H9 (cell line): ENCODE results near the gene EBF4. TPM values are rescaled to one million over a fixed set of nuclear protein-coding genes. Genes with fewer than 3 reads are reported as not detected.

Experiments
- DNase-seq: peaks from one replicate; pipeline ENCODE4 v3.0.0-alpha.2; 2017
- H2AFZ ChIP-seq: one replicate; pipeline ENCODE4 v1.6.1; 2013; ENCODE audit warnings: mild to moderate bottlenecking, low read length, control low read depth, moderate library complexity
- H2AK5ac ChIP-seq: 2 replicates; pipeline ENCODE4 v1.6.1; 2013; ENCODE audit warnings: low read length, control low read depth, mixed read lengths; ENCODE audit not compliant: insufficient read length
- H2BK120ac ChIP-seq: one replicate; pipeline ENCODE4 v1.6.1; 2013; ENCODE audit warnings: low read depth, mild to moderate bottlenecking, low read length, control low read depth, inconsistent platforms; ENCODE audit not compliant: poor library complexity, severe bottlenecking
- H2BK12ac ChIP-seq: 2 replicates; pipeline ENCODE4 v1.6.1; 2013; ENCODE audit warnings: low read length, control low read depth, mixed read lengths, low read depth; ENCODE audit not compliant: insufficient read length
- H2BK15ac ChIP-seq: 2 replicates; pipeline ENCODE4 v1.6.1; 2013; ENCODE audit warnings: low read depth, low read length, control low read depth
- H2BK20ac ChIP-seq: one replicate; pipeline ENCODE4 v1.6.1; 2013; ENCODE audit warnings: low read depth, mild to moderate bottlenecking, low read length, control low read depth, inconsistent platforms; ENCODE audit not compliant: poor library complexity, severe bottlenecking
- H2BK5ac ChIP-seq: 2 replicates; pipeline ENCODE4 v1.6.1; 2013; ENCODE audit warnings: low read length, control low read depth, mixed read lengths; ENCODE audit not compliant: insufficient read length
- H3K14ac ChIP-seq: 2 replicates; pipeline ENCODE4 v1.6.1; 2013; ENCODE audit warnings: low read length, control low read depth; ENCODE audit not compliant: insufficient read depth
- H3K18ac ChIP-seq: 2 replicates; pipeline ENCODE4 v1.6.1; 2013; ENCODE audit warnings: low read depth, mild to moderate bottlenecking, mixed read lengths, low read length, control low read depth; ENCODE audit not compliant: insufficient read length
- H3K23ac ChIP-seq: 2 replicates; pipeline ENCODE4 v1.6.1; 2013; ENCODE audit warnings: low read length, control low read depth, mixed read lengths, low read depth; ENCODE audit not compliant: insufficient read length
- H3K23me2 ChIP-seq: 2 replicates; pipeline ENCODE4 v1.6.1; 2013; ENCODE audit warnings: low read depth, mild to moderate bottlenecking, mixed read lengths, low read length, control low read depth; ENCODE audit not compliant: insufficient read length, poor library complexity, severe bottlenecking
- H3K27ac ChIP-seq: 2 replicates; pipeline ENCODE4 v1.5.1; 2013; ENCODE audit warnings: low read length, control low read depth, mixed read lengths, low read depth; ENCODE audit not compliant: insufficient read length
- H3K27me3 ChIP-seq: 2 replicates; pipeline ENCODE4 v1.6.1; 2013; ENCODE audit warnings: low read length, control low read depth, inconsistent platforms; ENCODE audit not compliant: insufficient read depth
- H3K4ac ChIP-seq: 2 replicates; pipeline ENCODE4 v1.6.1; 2013; ENCODE audit warnings: low read depth, mild to moderate bottlenecking, control low read depth, inconsistent platforms, low read length, moderate library complexity
- H3K4me1 ChIP-seq: 2 replicates; pipeline ENCODE4 v1.6.1; 2013; ENCODE audit warnings: low read length, control low read depth, inconsistent platforms; ENCODE audit not compliant: insufficient read depth
- H3K4me2 ChIP-seq: 2 replicates; pipeline ENCODE4 v1.6.1; 2013; ENCODE audit warnings: low read length, control low read depth, mixed read lengths; ENCODE audit not compliant: insufficient read length, insufficient read depth
- H3K56ac ChIP-seq: 2 replicates; pipeline ENCODE4 v1.6.1; 2013; ENCODE audit warnings: low read depth, mild to moderate bottlenecking, mixed read lengths, low read length, control low read depth; ENCODE audit not compliant: insufficient read length
- H3K79me1 ChIP-seq: 2 replicates; pipeline ENCODE4 v1.6.1; 2013; ENCODE audit warnings: low read depth, mild to moderate bottlenecking, moderate library complexity, low read length, control low read depth, inconsistent platforms; ENCODE audit not compliant: insufficient read depth, poor library complexity, severe bottlenecking
- H3K79me2 ChIP-seq: 2 replicates; pipeline ENCODE4 v1.6.1; 2013; ENCODE audit warnings: low read length, control low read depth, inconsistent platforms; ENCODE audit not compliant: insufficient read depth
- H3K9ac ChIP-seq: 2 replicates; pipeline ENCODE4 v1.6.1; 2013; ENCODE audit warnings: low read length, control low read depth, mixed read lengths; ENCODE audit not compliant: insufficient read length; ENCODE audit errors: extremely low read depth
- H3K9me3 ChIP-seq: one replicate; pipeline ENCODE4 v1.6.1; 2013; ENCODE audit warnings: low read depth, low read length, inconsistent platforms; ENCODE audit not compliant: control insufficient read depth
- H3T11ph ChIP-seq: one replicate; pipeline ENCODE4 v1.6.1; 2013; ENCODE audit warnings: mild to moderate bottlenecking, low read length, control low read depth, inconsistent platforms
- H4K20me1 ChIP-seq: one replicate; pipeline ENCODE4 v1.6.1; 2013; ENCODE audit not compliant: control insufficient read depth, insufficient read length, insufficient read depth
- H4K5ac ChIP-seq: 2 replicates; pipeline ENCODE4 v1.6.1; 2013; ENCODE audit warnings: low read depth, mild to moderate bottlenecking, mixed read lengths, low read length, control low read depth; ENCODE audit not compliant: insufficient read length
- H4K8ac ChIP-seq: replicated peaks from 2 replicates; pipeline ENCODE4 v1.6.1; 2013; ENCODE audit warnings: low read length, control low read depth, mixed read lengths, low read depth; ENCODE audit not compliant: insufficient read length
- H4K91ac ChIP-seq: 2 replicates; pipeline ENCODE4 v1.6.1; 2013; ENCODE audit warnings: low read depth, mild to moderate bottlenecking, moderate library complexity, mixed read lengths, low read length, control low read depth; ENCODE audit not compliant: insufficient read length
- H3K27ac Mint-ChIP-seq, 3 experiments: 2 replicates in 2 of 3; 3 replicates in 1 of 3; pipeline ENCODE4 v1.8.0; 2020 to 2021; ENCODE audit warnings: mixed read lengths in 3 of 3, mild to moderate bottlenecking in 1 of 3, moderate library complexity in 1 of 3
- H3K27me3 Mint-ChIP-seq: 2 replicates; pipeline ENCODE4 v1.8.0; 2021; ENCODE audit warnings: low read depth, mild to moderate bottlenecking, moderate library complexity, mixed read lengths
- H3K36me3 Mint-ChIP-seq, 3 experiments: 2 replicates in 2 of 3; 3 replicates in 1 of 3; pipeline ENCODE4 v1.8.0; 2020 to 2021; ENCODE audit warnings: low read depth in 3 of 3, mixed read lengths in 3 of 3; ENCODE audit not compliant: insufficient read depth in 1 of 3
- H3K4me1 Mint-ChIP-seq, 2 experiments: 2 replicates each; pipeline ENCODE4 v1.8.0; 2020; ENCODE audit warnings: mixed read lengths in 2 of 2
- H3K4me3 Mint-ChIP-seq, 2 experiments: 2 replicates in 1 of 2; 3 replicates in 1 of 2; pipeline ENCODE4 v1.8.0; 2020 to 2021; ENCODE audit warnings: mild to moderate bottlenecking in 2 of 2, mixed read lengths in 2 of 2, moderate library complexity in 1 of 2
- H3K9me3 Mint-ChIP-seq, 2 experiments: 2 replicates in 1 of 2; 3 replicates in 1 of 2; pipeline ENCODE4 v1.8.0; 2020; ENCODE audit warnings: mild to moderate bottlenecking in 2 of 2, mixed read lengths in 2 of 2, moderate library complexity in 1 of 2
- WGBS: extraction: QIAGEN DNeasy Blood & Tissue Kit; methylation state at CpG from one replicate; pipeline ENCODE4 v1.1.7; 2013; ENCODE audit warnings: missing lambda C conversion rate, low lambda C conversion rate, mixed read lengths; ENCODE audit not compliant: insufficient read length; ENCODE audit errors: extremely low coverage; 5-methylcytosine and 5-hydroxymethylcytosine counted together
- total RNA-seq: library from RNA; stranded (reverse); gene quantifications from 2 replicates; pipeline ENCODE4 v1.2.1, GENCODE V29; 2021
- TF ChIP-seq, protein P1 (sequence below): fragments of 200-600 bp; sonication (generic); conservative IDR thresholded peaks from 3 replicates; pipeline ENCODE4 v1.8.0; 2021; ENCODE audit warnings: antibody characterized with exemption, mild to moderate bottlenecking

EBF4 gene
- total RNA-seq, 1 experiment from 2014 or later, result 3.9 TPM

DNA sequence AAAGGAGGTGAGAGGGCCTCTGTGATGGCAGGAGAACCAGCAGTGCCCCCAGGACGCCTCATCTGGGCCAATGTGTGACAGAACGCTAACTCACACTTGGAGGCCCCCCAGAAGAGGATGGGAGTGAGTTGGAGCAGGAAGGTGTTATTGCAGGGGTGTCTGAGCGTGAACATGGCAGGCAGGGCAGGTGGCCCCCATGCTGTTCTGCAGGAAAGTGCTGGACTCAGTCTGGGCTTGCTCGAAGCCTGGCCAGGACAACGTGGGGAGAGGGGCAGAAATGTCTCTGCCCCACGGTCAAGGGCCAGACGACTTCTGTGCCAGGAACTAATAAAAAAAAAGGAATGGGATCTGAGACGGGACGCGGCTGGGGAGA lies 931 bp upstream of the EBF4 start:
- Histone ChIP-seq H3K79me1 (no peaks in the 10 kb centered on the region), H2AFZ (no peak overlapping the region), H3K4me2 (peak overlapping the region; percentile 39), H3K4ac (no peak overlapping the region), H4K5ac (no peak overlapping the region), H3K27ac (no peak overlapping the region), H3K4me1 (no peaks in the 10 kb centered on the region), H3K27me3 (peaks cover 55% of the 10 kb centered on the region), H3T11ph (no peak overlapping the region), H3K14ac (no peak overlapping the region), H3K56ac (no peak overlapping the region), H2BK120ac (no peak overlapping the region), H2BK5ac (no peak overlapping the region), H3K9me3 (no peaks in the 10 kb centered on the region), H4K20me1 (peaks cover 4% of the 10 kb centered on the region), H2BK15ac (no peak overlapping the region), H4K91ac (no peak overlapping the region), H3K79me2 (no peaks in the 10 kb centered on the region), H3K9ac (no peak overlapping the region), H2BK20ac (no peak overlapping the region), H4K8ac (no peak overlapping the region), H3K18ac (no peak overlapping the region), H3K23ac (no peak overlapping the region), H2AK5ac (no peak overlapping the region), H3K23me2 (peaks cover 4% of the 10 kb centered on the region), H2BK12ac (no peak overlapping the region)
- TF ChIP-seq, protein P1, sequence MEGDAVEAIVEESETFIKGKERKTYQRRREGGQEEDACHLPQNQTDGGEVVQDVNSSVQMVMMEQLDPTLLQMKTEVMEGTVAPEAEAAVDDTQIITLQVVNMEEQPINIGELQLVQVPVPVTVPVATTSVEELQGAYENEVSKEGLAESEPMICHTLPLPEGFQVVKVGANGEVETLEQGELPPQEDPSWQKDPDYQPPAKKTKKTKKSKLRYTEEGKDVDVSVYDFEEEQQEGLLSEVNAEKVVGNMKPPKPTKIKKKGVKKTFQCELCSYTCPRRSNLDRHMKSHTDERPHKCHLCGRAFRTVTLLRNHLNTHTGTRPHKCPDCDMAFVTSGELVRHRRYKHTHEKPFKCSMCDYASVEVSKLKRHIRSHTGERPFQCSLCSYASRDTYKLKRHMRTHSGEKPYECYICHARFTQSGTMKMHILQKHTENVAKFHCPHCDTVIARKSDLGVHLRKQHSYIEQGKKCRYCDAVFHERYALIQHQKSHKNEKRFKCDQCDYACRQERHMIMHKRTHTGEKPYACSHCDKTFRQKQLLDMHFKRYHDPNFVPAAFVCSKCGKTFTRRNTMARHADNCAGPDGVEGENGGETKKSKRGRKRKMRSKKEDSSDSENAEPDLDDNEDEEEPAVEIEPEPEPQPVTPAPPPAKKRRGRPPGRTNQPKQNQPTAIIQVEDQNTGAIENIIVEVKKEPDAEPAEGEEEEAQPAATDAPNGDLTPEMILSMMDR, result no peak
- 0 out of 7 replicates have a peak overlapping the region, but pooled peaks of 1 of the 3 experiments have one; percentile 18 for H3K27ac Mint-ChIP-seq
- H3K36me3 Mint-ChIP-seq, result peaks cover 0 to 5% (median 0%) of the 10 kb centered on the region in 3 experiments; a peak in 2 of 7 replicates
- H3K4me3 Mint-ChIP-seq, result peak overlapping the region; percentile 81 to 86
- H3K9me3 Mint-ChIP-seq, result peaks cover 2 to 3% of the 10 kb centered on the region in 2 experiments
- H3K4me1 Mint-ChIP-seq, result peaks cover 20 to 39% of the 10 kb centered on the region in 2 experiments
- WGBS, result no CpG with 5 or more reads among the region's 10 CpGs
- peaks cover 86% of the 10 kb centered on the region for H3K27me3 Mint-ChIP-seq
- DNase-seq, result no peak
